ENCODE data around the gene CAD. TPM values are rescaled to one million over a fixed set of nuclear protein-coding genes. Genes with fewer than 3 reads are reported as not detected.
A peak's percentile ranks its signal among the peaks of the same experiment; 100 is the strongest.
"Not testable (repeated sequence)": the region's sequence is repeated elsewhere in the genome, so short reads cannot be mapped to it uniquely, and the experiment has no call there.

CAD gene
- 18.9 TPM for polyA plus RNA-seq

- peak within 1 kb of the TSS; percentile 88 to 91 (median 89) for H3K27ac Mint-ChIP-seq
- no peaks in the 10 kb centered on the region for H3K9me3 Mint-ChIP-seq
- peaks cover 4% of the 10 kb centered on the region for H3K36me3 Mint-ChIP-seq
- H3K4me1 Mint-ChIP-seq: peaks cover 22 to 32% (median 28%) of the 10 kb centered on the region in 3 donors
- H3K27me3 Mint-ChIP-seq: no peaks in the 10 kb centered on the region
- H3K4me3 Mint-ChIP-seq: peak within 1 kb of the TSS; percentile 89 to 98 (median 92)
Observed at GRCh38 chr2:27217173-27218121, at the start of gene CAD. Gene CAD, plus strand, starts transcription at chr2:27217369. Its CDS starts 183 bp downstream, at chr2:27217552.

- peak overlapping the region; percentile 7 to 65 (median 62) for H3K4me3 Mint-ChIP-seq
- H3K27me3 Mint-ChIP-seq: peaks cover 9% of the 10 kb centered on the region
- no peaks in the 10 kb centered on the region for H3K36me3 Mint-ChIP-seq
- H3K9me3 Mint-ChIP-seq: no peaks in the 10 kb centered on the region
- H3K27ac Mint-ChIP-seq: no peak overlapping the region
- peaks cover 5 to 22% (median 10%) of the 10 kb centered on the region in 3 donors for H3K4me1 Mint-ChIP-seq
Observed at GRCh38 chr2:27170581-27171337, 46.4 kb upstream of the CAD start.

- Mint-ChIP-seq H3K4me3 (no peak overlapping the region), H3K27ac (no peak overlapping the region), H3K36me3 (no peaks in the 10 kb centered on the region), H3K27me3 (peaks cover 11% of the 10 kb centered on the region), H3K4me1 (peaks cover 6 to 22% (median 10%) of the 10 kb centered on the region in 3 donors), H3K9me3 (no peaks in the 10 kb centered on the region)
Observed at GRCh38 chr2:27171351-27171848, 45.8 kb upstream of the CAD start.

DNA sequence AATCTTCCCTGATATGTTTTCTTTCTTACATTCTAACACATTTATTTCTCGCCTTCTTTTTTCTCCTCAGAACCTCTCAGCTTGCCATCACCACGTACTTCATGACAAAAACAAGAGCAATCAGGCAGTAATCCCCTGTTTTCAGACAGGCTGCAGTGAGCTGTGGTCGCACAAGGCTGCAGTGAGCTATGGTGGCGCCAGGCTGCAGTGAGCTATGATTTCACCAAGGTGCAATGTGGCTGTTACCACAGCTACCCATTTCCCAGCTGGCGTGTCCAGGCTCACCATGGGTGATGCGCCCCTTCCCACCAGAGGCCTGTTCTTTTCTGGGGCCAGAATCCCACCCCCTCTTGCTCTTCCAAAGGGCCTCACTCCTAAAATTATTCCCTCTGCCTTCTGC, 42.5 kb upstream of the CAD start:
- no peak overlapping the region for H3K27ac Mint-ChIP-seq
- no peaks in the 10 kb centered on the region for H3K9me3 Mint-ChIP-seq
- peaks cover 6 to 10% (median 9%) of the 10 kb centered on the region in 3 donors for H3K4me1 Mint-ChIP-seq
- H3K36me3 Mint-ChIP-seq: no peaks in the 10 kb centered on the region
- H3K27me3 Mint-ChIP-seq: peaks cover 16% of the 10 kb centered on the region
- no peak overlapping the region for H3K4me3 Mint-ChIP-seq

GRCh38 chr2:27175330-27175729, 41.8 kb upstream of the CAD start:
- Mint-ChIP-seq H3K4me1 (peaks cover 4 to 7% (median 4%) of the 10 kb centered on the region in 3 donors), H3K4me3 (no peak overlapping the region), H3K9me3 (no peaks in the 10 kb centered on the region), H3K27ac (no peak overlapping the region), H3K27me3 (peaks cover 16% of the 10 kb centered on the region), H3K36me3 (no peaks in the 10 kb centered on the region)

GRCh38 chr2:27175781-27176180, 41.4 kb upstream of the CAD start:
- peaks cover 15% of the 10 kb centered on the region for H3K27me3 Mint-ChIP-seq
- H3K4me1 Mint-ChIP-seq, H3K9me3 Mint-ChIP-seq: not testable (repeated sequence)

DNA sequence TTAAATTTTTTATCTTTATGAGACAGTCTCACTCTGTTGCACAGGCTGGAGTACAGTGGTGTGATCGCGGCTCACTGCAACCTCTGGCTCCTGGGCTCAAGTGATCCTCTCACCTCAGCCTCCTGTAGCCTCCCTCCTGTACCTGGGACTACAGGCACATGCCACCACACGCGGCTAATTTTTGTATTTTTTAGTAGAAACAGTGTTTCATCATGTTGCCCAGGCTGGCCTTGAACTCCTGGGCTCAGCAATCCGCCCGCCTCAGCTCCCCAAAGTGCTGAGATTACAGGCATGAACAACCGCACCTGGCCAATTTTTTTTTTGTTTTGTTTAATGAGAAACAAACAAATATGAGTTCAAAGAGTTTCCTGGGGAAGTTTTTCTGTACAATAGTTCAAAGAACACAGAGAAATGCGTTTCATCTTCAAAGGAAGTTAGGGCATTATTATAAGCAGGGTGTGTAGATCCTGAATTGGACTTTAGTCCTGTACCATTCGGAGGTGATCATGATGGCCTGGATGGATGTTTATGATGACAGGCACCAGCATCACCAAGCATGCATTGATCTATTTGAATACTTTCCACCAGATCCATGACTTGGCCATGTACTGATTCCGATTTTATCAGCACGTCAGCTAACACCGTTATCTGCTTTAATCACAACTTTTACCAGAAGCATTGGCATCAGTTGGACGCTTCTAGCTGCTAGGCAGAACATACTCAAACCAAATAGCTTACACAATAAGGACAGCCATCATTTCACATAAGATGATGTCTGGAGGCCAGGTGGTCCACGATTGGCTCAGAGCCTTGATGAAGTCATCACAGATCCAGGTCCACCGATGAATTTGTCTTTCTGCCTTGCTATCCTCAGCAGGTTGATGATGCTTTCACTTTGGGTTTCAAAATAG, 39.5 kb upstream of the CAD start:
- peaks cover 20% of the 10 kb centered on the region for H3K27me3 Mint-ChIP-seq
- H3K36me3 Mint-ChIP-seq: peaks cover 4% of the 10 kb centered on the region
- no peak overlapping the region for H3K4me3 Mint-ChIP-seq
- no peaks in the 10 kb centered on the region for H3K9me3 Mint-ChIP-seq
- peaks cover 0 to 2% (median 0%) of the 10 kb centered on the region in 3 donors for H3K4me1 Mint-ChIP-seq
- H3K27ac Mint-ChIP-seq: no peak overlapping the region

More at GRCh38 chr2:27175781-27176180, 41.4 kb upstream of the CAD start:
- not testable (repeated sequence) for H3K27ac Mint-ChIP-seq, H3K4me3 Mint-ChIP-seq, H3K36me3 Mint-ChIP-seq

DNA sequence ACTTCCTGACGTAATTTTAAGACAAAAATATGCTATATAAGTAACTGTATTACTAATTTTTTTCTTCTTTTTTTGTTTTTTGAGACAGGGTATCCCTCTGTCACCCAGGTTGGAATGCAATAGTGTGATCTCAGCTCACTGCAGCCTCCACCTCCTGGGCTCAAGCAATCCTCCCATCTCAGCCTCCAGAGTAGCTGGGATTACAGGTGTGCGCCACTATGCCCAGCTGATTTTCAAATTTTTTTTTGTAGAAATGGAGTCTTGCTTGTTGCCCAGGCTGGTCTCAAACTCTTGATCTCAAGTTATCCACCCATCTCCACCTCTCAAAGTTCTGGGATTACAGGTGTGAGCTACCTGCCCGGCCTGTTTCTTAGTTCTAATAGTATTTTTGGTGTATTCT, 38.7 kb upstream of the CAD start:
- H3K4me3 Mint-ChIP-seq: no peak overlapping the region
- peaks cover 0 to 2% (median 0%) of the 10 kb centered on the region in 3 donors for H3K4me1 Mint-ChIP-seq
- no peaks in the 10 kb centered on the region for H3K9me3 Mint-ChIP-seq
- H3K27me3 Mint-ChIP-seq: peaks cover 17% of the 10 kb centered on the region
- H3K36me3 Mint-ChIP-seq: peaks cover 4% of the 10 kb centered on the region
- no peak overlapping the region for H3K27ac Mint-ChIP-seq

- H3K9me3 Mint-ChIP-seq: no peaks in the 10 kb centered on the region
- H3K27ac Mint-ChIP-seq: no peak overlapping the region
- H3K4me3 Mint-ChIP-seq: no peak overlapping the region
- H3K36me3 Mint-ChIP-seq: peaks cover 4% of the 10 kb centered on the region
- H3K4me1 Mint-ChIP-seq: peaks cover 0 to 2% (median 0%) of the 10 kb centered on the region in 3 donors
- H3K27me3 Mint-ChIP-seq: peaks cover 21% of the 10 kb centered on the region
Observed at GRCh38 chr2:27179344-27180000, 37.7 kb upstream of the CAD start.

DNA sequence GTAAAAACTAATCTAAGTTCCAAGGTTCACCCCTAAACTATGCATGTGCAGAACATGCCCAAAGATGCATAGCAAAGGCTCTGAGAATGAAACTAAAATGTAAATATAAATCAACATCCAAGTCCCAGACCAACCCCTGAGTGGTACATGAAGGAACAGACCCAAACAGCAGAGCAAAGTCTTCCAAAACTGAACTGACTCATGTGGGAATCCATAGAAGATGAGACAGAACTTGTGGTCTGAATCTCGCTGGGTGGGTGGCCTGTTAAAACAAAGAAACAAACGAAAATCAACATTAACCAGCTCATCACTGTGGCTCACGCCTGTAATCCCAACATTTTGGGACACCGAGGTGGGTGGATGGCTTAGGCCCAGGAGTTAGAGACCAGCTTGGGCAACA, 34.8 kb upstream of the CAD start:
- H3K27me3 Mint-ChIP-seq: peaks cover 25% of the 10 kb centered on the region
- H3K27ac Mint-ChIP-seq: no peak overlapping the region
- no peak overlapping the region for H3K4me3 Mint-ChIP-seq
- no peaks in the 10 kb centered on the region for H3K9me3 Mint-ChIP-seq
- no peaks in the 10 kb centered on the region for H3K4me1 Mint-ChIP-seq
- peaks cover 4% of the 10 kb centered on the region for H3K36me3 Mint-ChIP-seq

GRCh38 chr2:27184115-27184514, 33.1 kb upstream of the CAD start:
- H3K27ac Mint-ChIP-seq: no peak overlapping the region
- H3K4me3 Mint-ChIP-seq: no peak overlapping the region
- H3K4me1 Mint-ChIP-seq: no peaks in the 10 kb centered on the region
- peaks cover 4% of the 10 kb centered on the region for H3K36me3 Mint-ChIP-seq
- peaks cover 23% of the 10 kb centered on the region for H3K27me3 Mint-ChIP-seq
- no peaks in the 10 kb centered on the region for H3K9me3 Mint-ChIP-seq

- H3K4me1 Mint-ChIP-seq: no peaks in the 10 kb centered on the region
- H3K4me3 Mint-ChIP-seq: no peak overlapping the region
- H3K36me3 Mint-ChIP-seq: peaks cover 4% of the 10 kb centered on the region
- H3K9me3 Mint-ChIP-seq: no peaks in the 10 kb centered on the region
- no peak overlapping the region for H3K27ac Mint-ChIP-seq
- peaks cover 20% of the 10 kb centered on the region for H3K27me3 Mint-ChIP-seq
Observed at GRCh38 chr2:27185331-27186026, 31.7 kb upstream of the CAD start.

GRCh38 chr2:27186613-27187345, 30.4 kb upstream of the CAD start:
- peaks cover 11% of the 10 kb centered on the region for H3K27me3 Mint-ChIP-seq
- no peaks in the 10 kb centered on the region for H3K9me3 Mint-ChIP-seq
- peak overlapping the region in 1 of 3 donors; percentile 45 for H3K27ac Mint-ChIP-seq
- H3K4me1 Mint-ChIP-seq: peaks cover 0 to 2% (median 2%) of the 10 kb centered on the region in 3 donors
- H3K36me3 Mint-ChIP-seq: no peaks in the 10 kb centered on the region
- H3K4me3 Mint-ChIP-seq: no peak overlapping the region
